NB4 (cell line): ENCODE results near the gene TTLL5.

Source experiments
- TF ChIP-seq, protein P1 (sequence below): IDR thresholded peaks from one replicate; pipeline ENCODE4 v1.5.1; 2012; ENCODE audit warnings: low read depth, low read length
- TF ChIP-seq, protein P2 (sequence below): IDR thresholded peaks from 2 replicates; pipeline ENCODE4 v1.6.1; 2011; ENCODE audit warnings: low read depth, low read length

DNA sequence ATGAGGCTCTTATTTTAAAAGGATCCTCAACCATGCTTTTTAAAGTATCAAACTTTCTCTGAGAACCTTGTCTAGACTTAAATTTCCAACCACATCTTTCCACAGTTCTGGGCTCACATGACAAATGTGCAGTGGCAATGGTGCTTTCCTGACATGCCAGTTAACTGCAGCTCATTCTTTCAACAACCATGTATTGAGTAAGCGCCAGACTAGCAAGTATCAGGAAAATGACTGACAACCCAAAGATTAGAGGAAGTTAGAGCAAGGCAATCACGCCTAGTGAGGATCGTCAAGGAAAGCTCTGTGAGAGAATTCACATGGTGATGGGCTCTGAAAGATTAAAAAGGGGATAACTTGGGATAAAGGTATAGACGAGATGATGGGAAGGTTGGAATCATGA lies 46.9 kb upstream of the TTLL5 start:
- TF ChIP-seq, protein P1, sequence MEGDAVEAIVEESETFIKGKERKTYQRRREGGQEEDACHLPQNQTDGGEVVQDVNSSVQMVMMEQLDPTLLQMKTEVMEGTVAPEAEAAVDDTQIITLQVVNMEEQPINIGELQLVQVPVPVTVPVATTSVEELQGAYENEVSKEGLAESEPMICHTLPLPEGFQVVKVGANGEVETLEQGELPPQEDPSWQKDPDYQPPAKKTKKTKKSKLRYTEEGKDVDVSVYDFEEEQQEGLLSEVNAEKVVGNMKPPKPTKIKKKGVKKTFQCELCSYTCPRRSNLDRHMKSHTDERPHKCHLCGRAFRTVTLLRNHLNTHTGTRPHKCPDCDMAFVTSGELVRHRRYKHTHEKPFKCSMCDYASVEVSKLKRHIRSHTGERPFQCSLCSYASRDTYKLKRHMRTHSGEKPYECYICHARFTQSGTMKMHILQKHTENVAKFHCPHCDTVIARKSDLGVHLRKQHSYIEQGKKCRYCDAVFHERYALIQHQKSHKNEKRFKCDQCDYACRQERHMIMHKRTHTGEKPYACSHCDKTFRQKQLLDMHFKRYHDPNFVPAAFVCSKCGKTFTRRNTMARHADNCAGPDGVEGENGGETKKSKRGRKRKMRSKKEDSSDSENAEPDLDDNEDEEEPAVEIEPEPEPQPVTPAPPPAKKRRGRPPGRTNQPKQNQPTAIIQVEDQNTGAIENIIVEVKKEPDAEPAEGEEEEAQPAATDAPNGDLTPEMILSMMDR = no peak
- TF ChIP-seq, protein P2, sequence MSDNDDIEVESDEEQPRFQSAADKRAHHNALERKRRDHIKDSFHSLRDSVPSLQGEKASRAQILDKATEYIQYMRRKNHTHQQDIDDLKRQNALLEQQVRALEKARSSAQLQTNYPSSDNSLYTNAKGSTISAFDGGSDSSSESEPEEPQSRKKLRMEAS = no peak
